H9 (cell line): ENCODE data around the gene MTHFD2. TPM values are rescaled to one million over a fixed set of nuclear protein-coding genes. Genes with fewer than 3 reads are reported as not detected.

Source experiments
- DNase-seq: peaks from one replicate; pipeline ENCODE4 v3.0.0-alpha.2; 2017
- H2AFZ ChIP-seq: one replicate; pipeline ENCODE4 v1.6.1; 2013; ENCODE audit warnings: mild to moderate bottlenecking, low read length, control low read depth, moderate library complexity
- H2AK5ac ChIP-seq: 2 replicates; pipeline ENCODE4 v1.6.1; 2013; ENCODE audit warnings: low read length, control low read depth, mixed read lengths; ENCODE audit not compliant: insufficient read length
- H2BK120ac ChIP-seq: one replicate; pipeline ENCODE4 v1.6.1; 2013; ENCODE audit warnings: low read depth, mild to moderate bottlenecking, low read length, control low read depth, inconsistent platforms; ENCODE audit not compliant: poor library complexity, severe bottlenecking
- H2BK12ac ChIP-seq: 2 replicates; pipeline ENCODE4 v1.6.1; 2013; ENCODE audit warnings: low read length, control low read depth, mixed read lengths, low read depth; ENCODE audit not compliant: insufficient read length
- H2BK15ac ChIP-seq: 2 replicates; pipeline ENCODE4 v1.6.1; 2013; ENCODE audit warnings: low read depth, low read length, control low read depth
- H2BK20ac ChIP-seq: one replicate; pipeline ENCODE4 v1.6.1; 2013; ENCODE audit warnings: low read depth, mild to moderate bottlenecking, low read length, control low read depth, inconsistent platforms; ENCODE audit not compliant: poor library complexity, severe bottlenecking
- H2BK5ac ChIP-seq: 2 replicates; pipeline ENCODE4 v1.6.1; 2013; ENCODE audit warnings: low read length, control low read depth, mixed read lengths; ENCODE audit not compliant: insufficient read length
- H3K14ac ChIP-seq: 2 replicates; pipeline ENCODE4 v1.6.1; 2013; ENCODE audit warnings: low read length, control low read depth; ENCODE audit not compliant: insufficient read depth
- H3K18ac ChIP-seq: 2 replicates; pipeline ENCODE4 v1.6.1; 2013; ENCODE audit warnings: low read depth, mild to moderate bottlenecking, mixed read lengths, low read length, control low read depth; ENCODE audit not compliant: insufficient read length
- H3K23ac ChIP-seq: 2 replicates; pipeline ENCODE4 v1.6.1; 2013; ENCODE audit warnings: low read length, control low read depth, mixed read lengths, low read depth; ENCODE audit not compliant: insufficient read length
- H3K23me2 ChIP-seq: 2 replicates; pipeline ENCODE4 v1.6.1; 2013; ENCODE audit warnings: low read depth, mild to moderate bottlenecking, mixed read lengths, low read length, control low read depth; ENCODE audit not compliant: insufficient read length, poor library complexity, severe bottlenecking
- H3K27ac ChIP-seq: 2 replicates; pipeline ENCODE4 v1.5.1; 2013; ENCODE audit warnings: low read length, control low read depth, mixed read lengths, low read depth; ENCODE audit not compliant: insufficient read length
- H3K27me3 ChIP-seq: 2 replicates; pipeline ENCODE4 v1.6.1; 2013; ENCODE audit warnings: low read length, control low read depth, inconsistent platforms; ENCODE audit not compliant: insufficient read depth
- H3K4ac ChIP-seq: 2 replicates; pipeline ENCODE4 v1.6.1; 2013; ENCODE audit warnings: low read depth, mild to moderate bottlenecking, control low read depth, inconsistent platforms, low read length, moderate library complexity
- H3K4me1 ChIP-seq: 2 replicates; pipeline ENCODE4 v1.6.1; 2013; ENCODE audit warnings: low read length, control low read depth, inconsistent platforms; ENCODE audit not compliant: insufficient read depth
- H3K4me2 ChIP-seq: 2 replicates; pipeline ENCODE4 v1.6.1; 2013; ENCODE audit warnings: low read length, control low read depth, mixed read lengths; ENCODE audit not compliant: insufficient read length, insufficient read depth
- H3K56ac ChIP-seq: 2 replicates; pipeline ENCODE4 v1.6.1; 2013; ENCODE audit warnings: low read depth, mild to moderate bottlenecking, mixed read lengths, low read length, control low read depth; ENCODE audit not compliant: insufficient read length
- H3K79me1 ChIP-seq: 2 replicates; pipeline ENCODE4 v1.6.1; 2013; ENCODE audit warnings: low read depth, mild to moderate bottlenecking, moderate library complexity, low read length, control low read depth, inconsistent platforms; ENCODE audit not compliant: insufficient read depth, poor library complexity, severe bottlenecking
- H3K79me2 ChIP-seq: 2 replicates; pipeline ENCODE4 v1.6.1; 2013; ENCODE audit warnings: low read length, control low read depth, inconsistent platforms; ENCODE audit not compliant: insufficient read depth
- H3K9ac ChIP-seq: 2 replicates; pipeline ENCODE4 v1.6.1; 2013; ENCODE audit warnings: low read length, control low read depth, mixed read lengths; ENCODE audit not compliant: insufficient read length; ENCODE audit errors: extremely low read depth
- H3K9me3 ChIP-seq: one replicate; pipeline ENCODE4 v1.6.1; 2013; ENCODE audit warnings: low read depth, low read length, inconsistent platforms; ENCODE audit not compliant: control insufficient read depth
- H3T11ph ChIP-seq: one replicate; pipeline ENCODE4 v1.6.1; 2013; ENCODE audit warnings: mild to moderate bottlenecking, low read length, control low read depth, inconsistent platforms
- H4K20me1 ChIP-seq: one replicate; pipeline ENCODE4 v1.6.1; 2013; ENCODE audit not compliant: control insufficient read depth, insufficient read length, insufficient read depth
- H4K5ac ChIP-seq: 2 replicates; pipeline ENCODE4 v1.6.1; 2013; ENCODE audit warnings: low read depth, mild to moderate bottlenecking, mixed read lengths, low read length, control low read depth; ENCODE audit not compliant: insufficient read length
- H4K8ac ChIP-seq: replicated peaks from 2 replicates; pipeline ENCODE4 v1.6.1; 2013; ENCODE audit warnings: low read length, control low read depth, mixed read lengths, low read depth; ENCODE audit not compliant: insufficient read length
- H4K91ac ChIP-seq: 2 replicates; pipeline ENCODE4 v1.6.1; 2013; ENCODE audit warnings: low read depth, mild to moderate bottlenecking, moderate library complexity, mixed read lengths, low read length, control low read depth; ENCODE audit not compliant: insufficient read length
- H3K27ac Mint-ChIP-seq, 3 experiments: 2 replicates in 2 of 3; 3 replicates in 1 of 3; pipeline ENCODE4 v1.8.0; 2020 to 2021; ENCODE audit warnings: mixed read lengths in 3 of 3, mild to moderate bottlenecking in 1 of 3, moderate library complexity in 1 of 3
- H3K27me3 Mint-ChIP-seq: 2 replicates; pipeline ENCODE4 v1.8.0; 2021; ENCODE audit warnings: low read depth, mild to moderate bottlenecking, moderate library complexity, mixed read lengths
- H3K36me3 Mint-ChIP-seq, 3 experiments: 2 replicates in 2 of 3; 3 replicates in 1 of 3; pipeline ENCODE4 v1.8.0; 2020 to 2021; ENCODE audit warnings: low read depth in 3 of 3, mixed read lengths in 3 of 3; ENCODE audit not compliant: insufficient read depth in 1 of 3
- H3K4me1 Mint-ChIP-seq, 2 experiments: 2 replicates each; pipeline ENCODE4 v1.8.0; 2020; ENCODE audit warnings: mixed read lengths in 2 of 2
- H3K4me3 Mint-ChIP-seq, 2 experiments: 2 replicates in 1 of 2; 3 replicates in 1 of 2; pipeline ENCODE4 v1.8.0; 2020 to 2021; ENCODE audit warnings: mild to moderate bottlenecking in 2 of 2, mixed read lengths in 2 of 2, moderate library complexity in 1 of 2
- H3K9me3 Mint-ChIP-seq, 2 experiments: 2 replicates in 1 of 2; 3 replicates in 1 of 2; pipeline ENCODE4 v1.8.0; 2020; ENCODE audit warnings: mild to moderate bottlenecking in 2 of 2, mixed read lengths in 2 of 2, moderate library complexity in 1 of 2
- CTCF ChIP-seq: fragments of 200-600 bp; sonication (generic); conservative IDR thresholded peaks from 3 replicates; pipeline ENCODE4 v1.8.0; 2021; ENCODE audit warnings: antibody characterized with exemption, mild to moderate bottlenecking
- whole genome bisulfite sequencing: extraction: QIAGEN DNeasy Blood & Tissue Kit; methylation state at CpG from one replicate; pipeline ENCODE4 v1.1.7; 2013; ENCODE audit warnings: missing lambda C conversion rate, low lambda C conversion rate, mixed read lengths; ENCODE audit not compliant: insufficient read length; ENCODE audit errors: extremely low coverage; 5-methylcytosine and 5-hydroxymethylcytosine counted together
- long read RNA-seq: library from polyadenylated mRNA; unstranded; transcript quantifications from one replicate; pipeline ENCODE4 v2.0.0, GENCODE V29; 2020
- total RNA-seq: library from RNA; stranded (reverse); gene quantifications from 2 replicates; pipeline ENCODE4 v1.2.1, GENCODE V29; 2021

Gene MTHFD2
- total RNA-seq = 186 and 201 TPM in 2 replicates
- long read RNA-seq, full-length matches to known transcripts = 1,633 of 1,880 reads
- long read RNA-seq, partial matches to known transcripts = 21 of 1,880 reads
- long read RNA-seq, other reads (novel, unspliced or antisense) = 226 of 1,880 reads

GRCh38 chr2:74198461-74199274, at the start of gene MTHFD2:
Gene MTHFD2 (plus strand): TSS chr2:74198615. CDS start chr2:74198642, 27 bp downstream.
- no peak within 1 kb of the TSS for H3K56ac ChIP-seq
- peaks cover 40% of the 10 kb centered on the region for H3K79me2 ChIP-seq
- H2BK5ac ChIP-seq = peak within 1 kb of the TSS; percentile 43
- no peak within 1 kb of the TSS for H2AFZ ChIP-seq
- peak within 1 kb of the TSS; percentile 87 for H2BK120ac ChIP-seq
- peak within 1 kb of the TSS; percentile 100 for H3K27ac Mint-ChIP-seq
- H3K27me3 Mint-ChIP-seq = peaks cover 6% of the 10 kb centered on the region
- H4K20me1 ChIP-seq = no peaks in the 10 kb centered on the region
- peak within 1 kb of the TSS; percentile 99 for H3K14ac ChIP-seq
- H3K4me3 Mint-ChIP-seq = peak within 1 kb of the TSS; percentile 97 to 100
- H2AK5ac ChIP-seq = no peak within 1 kb of the TSS
- peaks cover 26 to 40% (median 38%) of the 10 kb centered on the region in 3 experiments for H3K36me3 Mint-ChIP-seq
- H3T11ph ChIP-seq = peak within 1 kb of the TSS; percentile 59
- H3K9ac ChIP-seq = peak within 1 kb of the TSS; percentile 97
- peak; percentile 99 for DNase-seq
- H3K4me1 ChIP-seq = no peaks in the 10 kb centered on the region
- H3K4ac ChIP-seq = peak within 1 kb of the TSS; percentile 95; the same call in 1 of the 2 replicates
- peak within 1 kb of the TSS; percentile 99 for H4K91ac ChIP-seq
- H2BK12ac ChIP-seq = peak within 1 kb of the TSS; percentile 53
- peak within 1 kb of the TSS; percentile 81 for H4K5ac ChIP-seq
- H3K4me1 Mint-ChIP-seq = peaks cover 22 to 31% of the 10 kb centered on the region in 2 experiments
- no peak within 1 kb of the TSS for H2BK20ac ChIP-seq
- no peaks in the 10 kb centered on the region for H3K27me3 ChIP-seq
- H3K18ac ChIP-seq = peak within 1 kb of the TSS; percentile 98
- peak; percentile 88 for TF ChIP-seq CTCF
- H3K23me2 ChIP-seq = peaks cover 5% of the 10 kb centered on the region
- no peak within 1 kb of the TSS for H3K23ac ChIP-seq
- peaks cover 2 to 3% of the 10 kb centered on the region in 2 experiments; a peak in 4 of 5 replicates for H3K9me3 Mint-ChIP-seq
- no peak within 1 kb of the TSS for H4K8ac ChIP-seq
- H3K4me2 ChIP-seq = peak within 1 kb of the TSS; percentile 94
- whole genome bisulfite sequencing = no CpG with 5 or more reads among the region's 96 CpGs
- H3K79me1 ChIP-seq = no peaks in the 10 kb centered on the region
- no peaks in the 10 kb centered on the region for H3K9me3 ChIP-seq
- H2BK15ac ChIP-seq = no peak within 1 kb of the TSS
- peak within 1 kb of the TSS; percentile 58 for H3K27ac ChIP-seq
